Renal cortex interstitium (tissue), 11 donors: ENCODE measurements around the gene CHN2. TPM values are rescaled to one million over a fixed set of nuclear protein-coding genes. Genes with fewer than 3 reads are reported as not detected.

Experiments
- DNase-seq, 11 donors: peaks; one replicate each; pipeline ENCODE4 v3.0.0-alpha.2; 2013; ENCODE audit warnings: low read depth in 9 of 11, low spot score in 4 of 11; ENCODE audit errors: extremely low read depth in 1 of 11
- polyA plus RNA-seq, 3 donors: library from polyadenylated mRNA; unstranded; fragments of 120-200 nt; gene quantifications; one replicate each; pipeline ENCODE4 v1.2.1, GENCODE V29; 2013; ENCODE audit not compliant: insufficient read length in 3 of 3

The CHN2 gene
- polyA plus RNA-seq, 3 donors: 16.7 to 19.2 (median 18.1) TPM

GRCh38 chr7:29396563-29396962 is 202.0 kb downstream of the CHN2 start:
- no peak for DNase-seq

GRCh38 chr7:29397398-29397797 is 202.8 kb downstream of the CHN2 start:
- no peak for DNase-seq

- DNase-seq: no peak
Measured at GRCh38 chr7:29398011-29398410, 203.4 kb downstream of the CHN2 start.

DNA sequence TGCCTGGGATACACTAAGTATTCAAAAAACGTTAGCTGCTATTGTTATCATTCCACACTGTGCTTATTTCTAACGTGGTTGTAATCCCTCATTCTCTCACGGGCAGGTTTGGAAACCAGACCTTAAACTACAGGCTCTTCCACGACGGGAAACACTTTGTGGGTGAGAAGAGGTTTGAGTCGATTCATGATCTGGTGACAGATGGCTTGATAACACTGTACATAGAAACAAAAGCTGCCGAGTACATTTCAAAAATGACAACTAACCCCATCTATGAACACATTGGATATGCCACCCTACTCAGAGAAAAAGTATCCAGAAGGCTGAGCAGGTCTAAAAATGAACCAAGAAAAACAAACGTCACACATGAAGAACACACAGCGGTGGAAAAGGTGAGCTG is 205.9 kb downstream of the CHN2 start:
- DNase-seq: no peak

- DNase-seq: no peak
Measured at GRCh38 chr7:29401769-29402168, 207.2 kb downstream of the CHN2 start.

DNA sequence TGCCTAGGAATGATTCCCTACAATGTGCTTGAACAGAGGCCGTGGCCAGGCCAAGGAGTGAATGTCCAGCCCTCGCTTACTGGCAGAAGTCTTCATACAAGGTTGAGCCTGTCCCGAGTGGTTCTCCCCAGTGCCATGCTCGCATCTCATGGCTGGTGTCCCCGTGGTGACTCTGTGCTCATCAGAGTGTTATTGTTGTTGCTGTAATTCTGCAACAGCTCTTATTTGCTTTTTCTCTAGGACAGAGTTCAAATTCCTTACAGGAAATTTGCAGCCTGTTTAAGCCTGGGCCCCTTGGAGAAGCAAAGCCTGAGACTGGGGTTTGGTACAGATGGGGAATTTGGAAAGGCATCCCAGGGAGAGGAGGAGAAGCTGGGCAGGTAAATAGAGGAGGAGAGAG is 211.3 kb downstream of the CHN2 start:
- DNase-seq: no peak

DNA sequence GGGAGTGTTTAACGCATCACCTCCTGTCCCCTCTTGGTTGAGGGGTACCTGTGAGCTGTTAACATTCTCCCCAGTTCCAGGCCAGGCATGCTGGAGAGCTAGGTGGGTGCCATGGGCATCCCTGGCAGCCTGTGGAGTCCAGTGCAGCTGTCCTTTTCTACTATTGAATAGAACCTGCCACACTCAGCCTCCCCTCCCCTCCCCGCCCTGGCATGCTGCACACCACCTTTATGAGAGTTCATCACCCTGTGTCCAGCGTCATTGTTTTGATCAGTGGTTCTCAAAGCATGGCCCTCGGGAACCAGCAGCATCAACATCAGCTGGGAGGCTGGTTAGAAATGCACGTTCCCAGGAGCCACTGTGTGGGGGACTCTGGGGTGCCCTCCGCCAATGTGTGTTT is 211.8 kb downstream of the CHN2 start:
- no peak for DNase-seq

DNA sequence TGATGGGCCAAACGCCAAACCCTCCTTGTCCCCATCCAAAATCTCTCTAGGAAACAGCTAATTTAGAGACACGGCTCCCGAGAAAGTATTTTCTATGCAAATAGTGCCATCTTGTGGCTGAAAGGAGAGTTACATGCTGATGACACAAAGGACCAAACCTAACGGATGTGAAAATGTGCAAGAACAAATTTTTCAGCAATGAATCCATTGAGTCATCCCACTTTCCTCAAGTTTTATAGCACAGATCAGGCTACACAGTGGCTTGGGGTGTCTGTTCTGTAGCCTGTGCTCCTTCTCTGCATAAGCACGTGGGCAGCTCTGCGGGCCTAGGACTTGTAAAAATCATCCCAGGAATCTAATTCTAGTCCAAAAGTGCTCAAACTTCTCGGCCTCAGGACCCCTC is 214.3 kb downstream of the CHN2 start:
- peak; percentile 43 to 80 (median 67) for DNase-seq

DNA sequence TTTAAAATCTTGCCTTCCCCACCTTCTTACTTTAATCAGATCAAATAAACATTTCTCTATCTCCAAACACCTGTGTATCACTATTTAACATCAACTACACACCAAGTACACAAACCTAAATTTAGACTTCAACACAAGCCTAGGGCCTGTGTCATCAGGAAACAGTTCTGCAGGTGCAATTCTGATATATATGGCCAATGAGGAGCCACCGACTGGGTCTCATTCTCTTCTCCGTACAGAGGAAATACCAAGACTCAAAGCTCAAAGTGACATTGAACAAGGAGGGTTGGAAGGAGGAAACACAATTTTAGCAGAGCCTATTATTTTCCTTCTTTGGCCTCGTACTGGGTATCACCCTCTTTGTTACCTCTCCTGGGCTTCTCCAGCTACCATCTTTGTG is 216.4 kb downstream of the CHN2 start:
- no peak for DNase-seq

- peak in 3 of 11 donors; percentile 24 to 49 (median 34) for DNase-seq
Measured at GRCh38 chr7:29412912-29413311, 218.3 kb downstream of the CHN2 start.

DNA sequence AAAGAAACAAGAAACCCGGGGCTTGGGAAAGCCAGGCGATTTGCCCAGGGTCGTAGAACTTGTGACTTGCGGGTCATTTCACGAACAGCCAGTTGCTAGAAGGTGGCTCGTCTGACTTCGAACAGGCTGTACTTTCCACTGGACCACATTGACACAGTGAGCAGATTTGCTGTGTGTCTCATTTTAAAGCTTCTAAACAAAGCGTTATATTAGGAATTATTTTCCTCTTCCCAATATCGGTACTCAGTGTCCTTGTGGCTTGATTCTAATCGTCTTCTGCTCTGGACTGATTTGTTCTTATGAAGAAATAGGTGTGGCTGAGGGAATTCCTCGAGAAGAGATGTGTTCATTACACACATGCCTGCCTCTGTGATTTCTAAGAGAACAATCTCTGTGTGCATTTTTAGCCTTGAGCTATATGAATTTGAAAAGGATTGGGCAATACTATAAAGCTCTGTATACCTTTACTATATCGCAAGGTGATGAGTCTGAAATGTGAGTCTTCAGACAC is 219.1 kb downstream of the CHN2 start:
- DNase-seq: no peak

GRCh38 chr7:29414216-29414615 is 219.6 kb downstream of the CHN2 start:
- no peak for DNase-seq

DNA sequence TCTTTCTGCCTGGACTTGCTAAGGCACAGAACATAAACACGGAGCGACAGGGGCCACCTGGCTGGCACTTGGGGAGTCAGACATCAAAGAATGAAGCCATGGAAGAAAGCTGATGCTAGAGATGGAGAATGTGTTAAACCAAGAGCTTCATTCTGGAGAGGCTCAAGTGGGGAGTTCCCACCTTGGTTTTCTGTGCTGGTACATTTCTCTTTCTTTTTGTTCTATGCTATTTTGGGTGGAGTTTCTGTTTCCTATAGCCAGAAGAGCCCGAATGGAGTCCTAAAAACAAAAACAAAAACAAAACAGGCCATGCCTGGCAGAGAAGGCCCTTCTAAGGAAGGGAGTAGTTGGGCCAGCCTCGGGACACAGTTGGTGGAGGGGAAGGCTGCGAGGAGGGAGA is 220.6 kb downstream of the CHN2 start:
- no peak for DNase-seq

DNA sequence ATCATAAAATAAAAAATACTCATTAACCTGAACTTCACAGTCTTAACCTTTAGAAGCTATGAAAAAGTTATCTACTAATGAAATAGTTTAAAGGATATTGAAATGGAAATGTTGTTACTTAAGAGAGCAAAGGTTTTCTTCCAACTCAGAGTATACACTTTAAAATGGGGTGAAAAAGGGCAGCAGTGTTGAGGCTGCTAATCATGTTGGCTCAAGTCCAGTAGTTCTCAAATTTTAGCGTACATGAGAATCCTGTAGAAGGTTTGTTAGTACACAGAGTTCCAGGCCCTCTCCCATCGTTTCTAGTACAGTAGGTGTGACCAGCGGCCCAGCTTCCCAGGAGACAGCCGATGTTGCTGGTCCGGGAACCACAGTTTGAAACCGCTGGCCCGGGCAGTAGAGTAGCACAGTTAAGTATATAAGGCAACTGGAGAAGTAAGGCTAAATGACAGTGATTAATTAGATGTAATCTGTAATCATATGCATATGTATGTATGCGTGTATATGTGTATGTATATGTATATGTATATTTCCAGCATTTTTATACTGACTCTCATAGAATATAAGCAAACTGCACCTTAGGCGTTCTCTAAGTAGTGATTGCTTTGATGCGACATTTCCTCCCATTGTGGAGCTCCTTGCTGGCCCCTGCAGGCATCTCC is 221.8 kb downstream of the CHN2 start:
- no peak for DNase-seq

GRCh38 chr7:29416938-29417305 is 222.3 kb downstream of the CHN2 start:
- no peak for DNase-seq

- no peak for DNase-seq
Measured at GRCh38 chr7:29418056-29418455, 223.5 kb downstream of the CHN2 start.

- DNase-seq: no peak
Measured at GRCh38 chr7:29418651-29419050, 224.1 kb downstream of the CHN2 start.

- DNase-seq: no peak
Measured at GRCh38 chr7:29420011-29420410, 225.4 kb downstream of the CHN2 start.

GRCh38 chr7:29421010-29421956 is 226.7 kb downstream of the CHN2 start:
- DNase-seq: no peak

- DNase-seq: no peak
Measured at GRCh38 chr7:29422829-29423228, 228.3 kb downstream of the CHN2 start.
